ENCODE results near the gene FANCF.

DNA sequence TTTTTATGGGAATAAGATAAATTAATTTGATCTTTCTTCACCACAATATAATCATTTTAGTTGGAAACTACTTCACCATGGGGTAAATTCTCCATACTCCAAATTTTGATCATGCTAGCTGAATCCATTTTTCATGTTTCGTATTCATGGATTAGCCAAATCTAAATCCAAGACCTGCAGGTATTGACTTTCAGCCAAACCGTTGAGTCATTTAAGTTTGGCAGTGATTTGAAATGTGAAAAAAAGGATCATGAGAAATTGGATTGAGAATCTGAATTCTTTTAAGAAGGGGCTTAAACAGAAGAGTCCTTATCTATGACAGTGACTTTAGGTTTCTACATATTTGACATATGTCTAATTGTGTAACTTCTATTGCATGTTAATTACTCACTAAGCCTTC, 46.1 kb upstream of the FANCF start:
- TF ChIP-seq POLR2AphosphoS5 (IDR thresholded peaks at IDR 0.05; ENCODE audit: low read depth), result no peak
- TF ChIP-seq, protein P1, sequence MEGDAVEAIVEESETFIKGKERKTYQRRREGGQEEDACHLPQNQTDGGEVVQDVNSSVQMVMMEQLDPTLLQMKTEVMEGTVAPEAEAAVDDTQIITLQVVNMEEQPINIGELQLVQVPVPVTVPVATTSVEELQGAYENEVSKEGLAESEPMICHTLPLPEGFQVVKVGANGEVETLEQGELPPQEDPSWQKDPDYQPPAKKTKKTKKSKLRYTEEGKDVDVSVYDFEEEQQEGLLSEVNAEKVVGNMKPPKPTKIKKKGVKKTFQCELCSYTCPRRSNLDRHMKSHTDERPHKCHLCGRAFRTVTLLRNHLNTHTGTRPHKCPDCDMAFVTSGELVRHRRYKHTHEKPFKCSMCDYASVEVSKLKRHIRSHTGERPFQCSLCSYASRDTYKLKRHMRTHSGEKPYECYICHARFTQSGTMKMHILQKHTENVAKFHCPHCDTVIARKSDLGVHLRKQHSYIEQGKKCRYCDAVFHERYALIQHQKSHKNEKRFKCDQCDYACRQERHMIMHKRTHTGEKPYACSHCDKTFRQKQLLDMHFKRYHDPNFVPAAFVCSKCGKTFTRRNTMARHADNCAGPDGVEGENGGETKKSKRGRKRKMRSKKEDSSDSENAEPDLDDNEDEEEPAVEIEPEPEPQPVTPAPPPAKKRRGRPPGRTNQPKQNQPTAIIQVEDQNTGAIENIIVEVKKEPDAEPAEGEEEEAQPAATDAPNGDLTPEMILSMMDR (IDR thresholded peaks at IDR 0.05; ENCODE audit: insufficient read depth, low read length), result no peak
- TF ChIP-seq, protein P2, sequence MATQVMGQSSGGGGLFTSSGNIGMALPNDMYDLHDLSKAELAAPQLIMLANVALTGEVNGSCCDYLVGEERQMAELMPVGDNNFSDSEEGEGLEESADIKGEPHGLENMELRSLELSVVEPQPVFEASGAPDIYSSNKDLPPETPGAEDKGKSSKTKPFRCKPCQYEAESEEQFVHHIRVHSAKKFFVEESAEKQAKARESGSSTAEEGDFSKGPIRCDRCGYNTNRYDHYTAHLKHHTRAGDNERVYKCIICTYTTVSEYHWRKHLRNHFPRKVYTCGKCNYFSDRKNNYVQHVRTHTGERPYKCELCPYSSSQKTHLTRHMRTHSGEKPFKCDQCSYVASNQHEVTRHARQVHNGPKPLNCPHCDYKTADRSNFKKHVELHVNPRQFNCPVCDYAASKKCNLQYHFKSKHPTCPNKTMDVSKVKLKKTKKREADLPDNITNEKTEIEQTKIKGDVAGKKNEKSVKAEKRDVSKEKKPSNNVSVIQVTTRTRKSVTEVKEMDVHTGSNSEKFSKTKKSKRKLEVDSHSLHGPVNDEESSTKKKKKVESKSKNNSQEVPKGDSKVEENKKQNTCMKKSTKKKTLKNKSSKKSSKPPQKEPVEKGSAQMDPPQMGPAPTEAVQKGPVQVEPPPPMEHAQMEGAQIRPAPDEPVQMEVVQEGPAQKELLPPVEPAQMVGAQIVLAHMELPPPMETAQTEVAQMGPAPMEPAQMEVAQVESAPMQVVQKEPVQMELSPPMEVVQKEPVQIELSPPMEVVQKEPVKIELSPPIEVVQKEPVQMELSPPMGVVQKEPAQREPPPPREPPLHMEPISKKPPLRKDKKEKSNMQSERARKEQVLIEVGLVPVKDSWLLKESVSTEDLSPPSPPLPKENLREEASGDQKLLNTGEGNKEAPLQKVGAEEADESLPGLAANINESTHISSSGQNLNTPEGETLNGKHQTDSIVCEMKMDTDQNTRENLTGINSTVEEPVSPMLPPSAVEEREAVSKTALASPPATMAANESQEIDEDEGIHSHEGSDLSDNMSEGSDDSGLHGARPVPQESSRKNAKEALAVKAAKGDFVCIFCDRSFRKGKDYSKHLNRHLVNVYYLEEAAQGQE (IDR thresholded peaks at IDR 0.05; ENCODE audit: insufficient replicate concordance, low read depth), result no peak
- TF ChIP-seq GABPA (IDR thresholded peaks at IDR 0.05; ENCODE audit: low read depth), result no peak
